Fibroblast of skin of back (primary cell): Measurements from ENCODE around the gene HGS.
A peak's percentile ranks its signal among the peaks of the same experiment; 100 is the strongest.

ENCODE experiments used
- DNase-seq: peaks from one replicate; pipeline ENCODE4 v3.0.0-alpha.2; 2013

Gene HGS

GRCh38 chr17:81685108-81685507 lies 1.3 kb downstream of the HGS start:
- peak; percentile 73 for DNase-seq

- no peak for DNase-seq
Measured at GRCh38 chr17:81686614-81687013, 2.8 kb downstream of the HGS start.

GRCh38 chr17:81687770-81688541 lies 4.1 kb downstream of the HGS start:
- no peak for DNase-seq

GRCh38 chr17:81688616-81689015 lies 4.8 kb downstream of the HGS start:
- DNase-seq: no peak

- no peak for DNase-seq
Measured at GRCh38 chr17:81690066-81690465, 6.3 kb downstream of the HGS start.

- DNase-seq: no peak
Measured at GRCh38 chr17:81690549-81690948, 6.7 kb downstream of the HGS start.

GRCh38 chr17:81691196-81691595 lies 7.4 kb downstream of the HGS start:
- DNase-seq: no peak

GRCh38 chr17:81691608-81692007 lies 7.8 kb downstream of the HGS start:
- DNase-seq: no peak

- no peak for DNase-seq
Measured at GRCh38 chr17:81693509-81694210, 9.8 kb downstream of the HGS start.

- no peak for DNase-seq
Measured at GRCh38 chr17:81694810-81695209, 11.0 kb downstream of the HGS start.

- no peak for DNase-seq
Measured at GRCh38 chr17:81695211-81695610, 11.4 kb downstream of the HGS start.

GRCh38 chr17:81695801-81696200 lies 12.0 kb downstream of the HGS start:
- DNase-seq: no peak

GRCh38 chr17:81696218-81696941 lies 12.6 kb downstream of the HGS start:
- DNase-seq: no peak

GRCh38 chr17:81697261-81698044 lies 13.6 kb downstream of the HGS start:
- DNase-seq: no peak

- DNase-seq: no peak
Measured at GRCh38 chr17:81700353-81701287, 16.8 kb downstream of the HGS start.

GRCh38 chr17:81701288-81702071 lies 17.7 kb downstream of the HGS start:
- no peak for DNase-seq

- peak; percentile 92 for DNase-seq
Measured at GRCh38 chr17:81702934-81703746, 19.3 kb downstream of the HGS start, which contains the start of gene MRPL12. MRPL12 (plus strand) TSS chr17:81703367; CDS start chr17:81703502, 135 bp downstream.

GRCh38 chr17:81703747-81704654 lies 20.2 kb downstream of the HGS start:
- DNase-seq: no peak
